HG02798 (cell line): ENCODE measurements around the gene PIEZO2.

Experiments
- ATAC-seq: cut with Tn5 transposase; IDR thresholded peaks from one replicate; pipeline ENCODE4 v1.9.1; 2021; ENCODE audit warnings: mild to moderate bottlenecking; ENCODE audit not compliant: unreplicated experiment, poor library complexity

PIEZO2 gene

DNA sequence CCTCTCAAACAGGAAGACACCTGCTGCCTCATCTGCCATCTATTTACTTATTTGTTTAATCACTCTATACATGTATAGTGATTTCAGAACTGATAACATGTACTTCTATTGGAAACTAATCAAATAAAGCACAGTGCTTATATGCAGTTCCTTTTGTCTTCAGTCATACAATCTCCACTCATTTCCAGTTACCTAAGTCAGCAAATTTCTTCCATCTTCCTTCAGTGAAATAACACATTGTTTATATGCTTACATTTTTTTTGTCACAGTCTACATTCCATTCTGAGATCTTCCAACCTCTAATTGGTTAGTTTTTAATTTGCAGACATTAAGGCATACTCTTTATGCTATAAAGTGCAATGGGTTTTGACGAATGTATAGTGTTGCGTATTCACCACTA lies 323.0 kb downstream of the PIEZO2 start:
- no peak for ATAC-seq

DNA sequence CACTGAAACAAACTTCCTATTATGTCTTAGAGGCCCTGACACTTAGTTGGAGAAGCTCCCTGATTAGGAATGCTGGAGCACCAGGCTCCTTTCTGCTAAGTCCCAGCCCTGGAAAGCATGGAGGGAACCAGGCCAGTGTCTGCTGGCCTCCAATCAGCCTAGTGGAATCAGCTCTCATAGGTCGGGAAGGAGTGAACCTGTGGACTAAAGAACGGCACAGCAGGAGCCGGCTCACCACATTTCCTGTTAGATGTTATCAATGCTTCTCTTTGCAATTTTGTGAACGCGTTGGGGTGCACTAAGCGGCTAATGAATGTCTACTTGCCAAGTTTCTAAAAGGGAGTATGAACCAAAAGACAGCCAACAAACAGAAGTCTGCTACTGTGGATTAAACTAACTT lies 326.9 kb downstream of the PIEZO2 start:
- no peak for ATAC-seq

DNA sequence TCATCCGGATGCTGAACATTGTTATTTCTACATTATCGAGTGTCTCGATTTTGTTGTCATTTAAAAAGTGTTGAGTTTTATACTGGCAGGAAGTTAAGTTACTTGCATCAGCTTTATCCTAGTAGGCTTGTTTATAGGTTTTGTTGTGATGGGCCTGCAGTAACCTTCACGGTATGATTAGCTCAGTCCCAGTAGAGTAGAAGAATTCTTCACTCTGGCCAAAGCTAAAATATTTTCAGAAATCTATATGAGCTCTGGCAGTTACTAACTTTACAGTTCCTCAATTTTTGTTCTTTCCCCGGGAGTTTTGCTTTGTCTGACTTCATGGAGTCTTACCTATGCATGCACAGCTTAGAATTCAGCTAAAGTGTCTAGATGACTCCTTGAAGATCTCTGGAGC lies 328.7 kb downstream of the PIEZO2 start:
- no peak for ATAC-seq

DNA sequence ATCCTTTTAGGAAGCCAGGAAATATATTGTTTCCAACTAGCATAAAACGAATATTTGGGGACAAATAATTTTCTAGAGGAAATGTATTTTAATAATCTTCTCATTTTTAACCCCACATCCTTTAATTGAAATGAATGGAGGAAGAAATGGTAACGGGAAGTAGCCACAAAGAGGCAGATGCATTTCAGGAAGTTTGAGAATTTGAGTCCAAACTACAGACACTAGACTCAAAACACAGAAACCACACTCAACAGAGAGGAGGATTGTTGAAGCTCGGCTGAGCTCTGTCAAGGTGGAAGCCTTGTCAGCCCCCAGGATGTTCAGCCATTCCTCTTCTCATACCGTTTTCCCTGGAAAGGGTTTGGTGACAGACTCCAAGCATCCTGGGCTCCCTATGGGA lies 335.0 kb downstream of the PIEZO2 start:
- ATAC-seq, result no peak

DNA sequence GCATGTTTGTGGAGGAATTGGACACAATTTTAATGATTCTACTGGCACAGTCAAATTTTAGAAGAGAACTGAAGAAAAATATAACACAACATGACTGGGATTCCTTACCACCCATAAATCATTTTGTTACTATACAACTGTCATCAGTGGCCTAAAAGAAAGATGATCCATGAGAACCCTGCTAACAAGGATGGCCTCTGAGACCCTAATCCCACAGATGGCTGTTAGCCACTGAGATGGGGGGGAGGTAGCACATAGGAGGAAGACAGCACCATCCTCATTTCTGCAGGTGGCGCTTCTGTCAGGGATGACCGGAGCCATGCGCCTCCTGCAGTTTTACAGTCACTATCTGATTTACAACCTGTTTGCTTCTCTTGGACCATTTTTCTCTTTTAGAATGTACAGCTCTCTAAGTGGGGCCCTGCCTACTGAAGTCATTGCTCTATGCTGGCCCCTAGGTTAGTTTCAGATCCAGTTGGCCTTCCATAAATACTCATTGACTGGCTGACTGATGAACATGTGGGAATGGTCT lies 343.7 kb downstream of the PIEZO2 start:
- no peak for ATAC-seq

DNA sequence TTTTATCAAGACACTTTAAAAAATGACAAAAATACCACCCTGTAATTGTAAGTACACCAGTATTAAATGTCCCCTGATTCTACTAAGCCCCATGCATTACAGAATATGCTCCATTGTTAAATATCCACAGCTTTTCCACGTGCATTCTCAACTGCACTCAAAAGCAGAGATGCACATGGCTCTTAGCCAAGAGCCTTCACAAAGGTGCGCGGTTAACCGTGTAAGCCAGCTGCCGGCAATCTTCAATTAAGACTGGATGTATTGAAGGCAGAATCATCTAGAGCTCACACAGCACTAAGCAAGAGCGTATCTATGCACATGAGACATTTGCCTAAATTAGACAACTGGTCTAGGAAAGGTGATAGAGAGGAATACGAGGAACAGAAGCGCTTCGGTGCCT lies 345.2 kb downstream of the PIEZO2 start:
- ATAC-seq, result no peak

DNA sequence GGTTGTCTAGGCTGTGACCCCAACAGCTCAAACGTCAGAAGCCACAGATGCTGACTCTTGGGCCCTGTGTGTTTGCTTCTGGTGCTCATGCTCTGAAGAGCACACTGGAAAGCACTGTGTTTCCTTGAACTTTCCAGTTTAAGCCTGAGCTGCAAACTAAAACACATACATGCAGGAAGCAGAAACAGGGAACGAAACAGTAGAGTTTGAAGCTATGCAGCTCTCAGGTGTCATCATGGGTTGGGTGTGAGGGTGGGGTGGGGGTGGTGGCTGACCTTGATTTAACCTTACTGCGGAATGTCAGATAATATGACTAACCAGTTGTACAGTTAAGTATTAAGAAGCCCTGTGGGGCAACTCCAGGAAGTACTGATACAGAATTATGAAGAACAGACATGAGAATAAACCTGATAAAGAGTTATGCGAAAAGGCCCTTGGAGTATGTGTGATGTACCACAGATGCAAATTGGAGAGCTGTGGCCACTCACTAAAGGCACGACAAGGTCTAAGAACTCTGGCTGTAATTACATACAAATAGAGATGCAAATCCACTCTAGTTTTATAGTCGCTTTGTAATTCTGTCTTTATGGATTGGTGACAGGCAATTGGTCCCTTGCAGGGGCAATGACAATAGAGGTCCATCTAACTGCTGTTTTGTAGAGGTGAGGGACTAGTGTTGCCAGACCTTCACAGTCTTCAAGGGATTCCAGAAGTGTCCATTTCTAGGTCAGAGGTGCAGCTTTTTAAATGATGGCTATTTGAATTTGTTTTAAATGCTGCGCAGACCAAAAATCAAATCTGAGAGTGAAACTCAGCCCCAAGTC lies 350.4 kb downstream of the PIEZO2 start:
- ATAC-seq, result no peak

DNA sequence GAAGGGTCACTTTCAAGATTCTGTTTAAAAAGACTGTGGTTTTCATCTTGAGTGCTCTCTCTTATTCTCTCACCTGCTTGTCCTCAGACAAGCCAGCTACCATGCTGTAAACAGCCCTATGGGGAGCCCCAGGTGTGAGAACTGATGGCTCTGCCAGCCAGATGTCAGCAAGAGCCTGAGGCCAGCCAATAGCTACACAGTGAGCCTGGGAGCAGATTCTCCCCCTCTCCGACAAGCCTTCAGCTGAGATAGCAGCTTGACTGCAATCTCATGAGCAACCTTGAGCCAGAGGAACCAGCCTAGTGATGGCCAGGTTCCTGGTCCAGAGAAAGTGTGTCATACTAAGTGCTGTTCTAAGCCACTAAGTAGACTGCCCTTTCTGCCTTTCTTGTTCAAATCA lies 351.5 kb downstream of the PIEZO2 start:
- ATAC-seq, result no peak

DNA sequence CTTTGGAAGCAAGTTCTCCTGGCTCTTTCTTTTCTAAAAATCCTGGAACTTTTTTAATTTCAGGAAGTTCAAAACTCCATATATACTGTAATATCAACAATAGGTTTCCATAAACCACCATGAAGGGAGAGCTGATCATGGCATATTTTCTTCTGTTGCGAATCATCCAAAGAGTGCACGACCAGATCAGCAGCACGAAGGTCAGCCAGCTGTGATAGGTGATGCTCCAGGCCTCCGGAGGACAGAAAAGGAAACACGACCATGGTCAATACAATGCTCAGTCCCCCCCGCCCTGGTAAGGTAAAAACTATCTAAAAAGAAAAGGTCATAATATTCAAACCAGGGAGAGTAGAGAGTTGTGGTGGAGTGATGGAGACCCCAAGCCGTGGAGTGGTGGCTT lies 354.6 kb downstream of the PIEZO2 start:
- ATAC-seq, result no peak

DNA sequence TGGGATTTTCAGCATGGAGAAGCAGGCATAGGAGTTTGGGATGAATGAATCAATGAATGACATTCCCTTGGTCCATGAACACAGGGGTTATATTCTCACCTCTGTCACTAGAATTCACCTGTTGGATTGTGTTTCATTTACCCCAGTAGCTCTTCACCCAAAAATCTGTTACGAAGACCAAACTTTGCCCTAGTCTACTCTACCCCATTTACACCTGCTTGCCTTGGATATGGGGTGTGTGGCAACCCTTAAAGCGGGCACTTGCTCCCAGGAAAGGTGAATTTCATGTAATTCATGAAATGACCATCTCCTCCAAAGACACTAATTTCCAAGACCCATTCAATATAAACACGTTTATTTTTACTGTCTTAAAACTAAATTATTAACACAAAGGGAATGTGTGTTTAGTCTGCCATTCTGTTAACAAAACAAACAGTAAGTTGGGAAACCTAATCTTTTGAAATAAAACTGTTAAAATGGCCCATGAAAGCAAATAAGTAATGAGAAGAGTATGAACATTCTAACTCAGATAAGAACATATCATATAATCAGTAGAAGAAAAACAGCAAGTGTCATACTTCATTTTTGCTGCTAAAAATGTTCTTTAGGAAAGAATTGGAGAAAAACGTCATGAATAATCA lies 355.5 kb downstream of the PIEZO2 start:
- ATAC-seq, result no peak

DNA sequence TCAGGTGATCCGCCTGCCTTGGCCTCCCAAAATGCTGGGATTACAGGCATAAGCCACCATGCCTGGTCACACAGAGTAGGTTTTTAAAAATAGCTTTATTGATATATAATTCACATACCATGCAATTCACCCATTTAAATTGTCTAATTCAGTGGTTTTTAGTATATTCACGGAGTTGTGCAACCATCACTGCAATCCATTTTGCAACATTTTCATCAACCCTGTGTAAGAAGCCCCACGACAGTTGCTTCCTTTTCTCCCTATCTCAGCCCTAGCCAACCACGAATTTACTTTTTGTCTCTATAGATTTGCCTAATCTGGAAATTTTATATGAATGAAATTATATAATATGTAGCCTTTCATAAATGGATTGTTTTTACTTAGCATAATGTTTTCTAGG lies 357.2 kb downstream of the PIEZO2 start:
- no peak for ATAC-seq

DNA sequence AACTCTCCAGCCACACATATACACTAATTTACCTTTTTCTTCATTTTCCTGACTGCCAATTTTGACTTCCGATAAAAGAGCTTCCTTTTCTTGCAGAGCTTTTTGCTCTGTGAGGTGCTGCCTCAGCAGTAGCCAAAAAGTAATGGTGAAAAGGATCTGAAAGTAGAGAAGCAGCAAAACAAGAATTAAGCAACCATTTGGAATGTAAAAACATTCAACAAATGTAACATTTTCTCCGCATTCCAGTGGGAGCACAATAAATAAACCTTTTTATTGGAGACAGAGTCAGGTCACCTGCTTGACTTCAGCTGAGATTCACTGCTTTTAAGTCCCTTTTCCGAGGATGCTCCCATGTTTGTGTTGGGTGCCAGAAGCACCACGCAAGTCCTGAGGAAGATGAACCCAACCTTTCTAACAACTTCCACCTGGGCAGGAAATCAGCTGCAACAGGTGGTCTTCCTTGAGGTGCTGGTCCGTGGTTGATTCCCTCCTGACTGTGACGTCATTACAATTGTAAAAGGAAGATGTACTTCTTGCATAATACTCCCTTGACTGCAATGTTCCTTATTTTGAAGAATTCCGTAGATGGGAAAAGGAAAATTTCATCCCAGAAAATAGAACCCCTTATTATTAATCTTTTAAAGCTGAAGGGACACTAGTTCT lies 358.1 kb downstream of the PIEZO2 start:
- no peak for ATAC-seq

DNA sequence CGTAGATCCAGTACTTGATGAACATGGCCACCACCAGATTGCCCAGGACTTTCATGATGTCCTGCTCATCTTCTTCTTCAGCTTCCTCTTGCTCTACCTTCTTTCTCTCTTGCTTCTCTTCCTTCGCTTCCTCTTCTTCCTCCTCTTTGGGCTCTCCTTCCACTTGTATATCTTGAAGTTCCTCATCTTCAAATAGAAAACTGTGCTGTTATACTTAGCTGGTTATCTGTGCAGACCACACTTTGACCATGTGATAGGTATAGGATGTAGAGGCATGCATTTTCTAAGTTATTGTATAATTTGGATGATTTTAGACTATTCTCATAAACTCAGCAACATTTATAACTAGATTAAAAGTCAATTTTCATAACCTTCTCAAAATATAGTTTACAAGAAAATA lies 360.2 kb downstream of the PIEZO2 start:
- ATAC-seq, result no peak

DNA sequence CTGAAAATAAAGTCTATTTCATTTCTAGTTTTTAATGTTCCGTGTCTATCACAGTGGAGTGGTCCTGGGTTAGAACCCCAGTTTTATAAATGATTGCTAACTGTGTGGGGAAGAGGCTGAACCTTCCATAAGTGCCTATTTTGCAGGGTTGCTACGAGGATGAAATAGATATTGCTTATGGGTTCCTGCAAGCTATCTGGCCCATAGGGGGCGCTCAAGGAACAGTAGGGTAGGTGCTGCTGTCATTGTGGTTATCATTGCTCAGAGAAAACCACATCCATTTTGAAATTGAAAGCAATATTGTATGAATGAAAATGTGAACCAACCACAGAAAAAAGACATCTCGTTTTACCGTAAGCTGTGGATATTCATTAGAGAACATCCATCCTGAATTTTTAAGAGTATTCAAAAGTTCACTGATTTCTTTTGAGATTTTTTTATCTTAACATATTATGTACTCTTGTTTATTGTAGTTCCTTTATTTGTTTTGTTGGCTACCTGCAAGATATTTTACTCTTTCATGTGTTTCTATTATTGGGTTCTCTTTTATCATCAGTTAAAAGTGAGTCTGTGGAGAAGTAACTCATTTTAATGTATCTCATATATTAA lies 362.0 kb downstream of the PIEZO2 start:
- ATAC-seq, result peak; percentile 97

DNA sequence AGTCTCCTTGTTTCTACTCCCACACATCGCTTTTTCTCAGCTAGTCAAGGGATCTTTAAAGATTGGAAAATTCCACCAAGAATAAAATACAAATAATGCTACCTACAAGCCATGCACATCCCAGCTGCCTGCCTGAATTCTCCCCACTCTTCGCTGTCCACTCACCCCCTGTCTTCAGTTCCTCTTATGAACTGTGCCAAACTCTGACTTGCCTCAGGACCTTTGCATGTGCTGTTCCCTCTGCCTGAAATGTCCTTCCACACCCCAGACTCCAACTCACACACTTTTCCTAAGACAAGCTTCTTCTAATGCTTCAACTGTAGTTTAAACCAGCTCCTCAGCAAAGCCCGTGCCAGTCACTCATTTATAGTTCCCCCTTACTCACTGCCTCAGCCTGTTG lies 363.6 kb downstream of the PIEZO2 start:
- no peak for ATAC-seq

DNA sequence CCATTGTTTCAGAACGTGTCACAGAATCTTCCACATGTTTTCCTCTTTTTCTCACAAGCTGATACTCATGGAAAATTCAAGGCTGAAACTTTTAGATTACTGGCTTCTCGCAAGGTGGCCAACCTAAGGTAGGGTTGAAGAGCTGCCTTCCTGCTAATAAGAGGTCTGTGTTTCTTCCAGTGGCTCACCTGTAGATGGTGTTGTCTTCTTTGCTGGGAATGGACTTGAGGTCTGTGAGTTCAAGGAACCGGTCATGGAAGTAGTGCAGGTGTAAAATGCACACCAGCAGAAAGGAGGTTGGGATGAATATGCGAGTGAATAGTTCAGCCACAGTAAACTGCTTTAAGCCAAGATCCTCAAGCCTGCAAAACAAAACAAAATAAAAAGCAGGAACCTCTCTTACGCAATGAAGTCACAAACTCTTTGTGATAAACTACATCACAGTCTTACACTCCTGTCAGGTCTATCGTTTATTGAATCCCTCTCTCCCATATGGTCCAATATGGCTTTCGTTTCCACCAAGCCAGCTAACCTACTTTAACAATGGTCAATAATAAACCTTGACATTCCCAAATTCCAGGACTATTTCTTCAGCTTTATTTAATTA lies 364.7 kb downstream of the PIEZO2 start:
- no peak for ATAC-seq

DNA sequence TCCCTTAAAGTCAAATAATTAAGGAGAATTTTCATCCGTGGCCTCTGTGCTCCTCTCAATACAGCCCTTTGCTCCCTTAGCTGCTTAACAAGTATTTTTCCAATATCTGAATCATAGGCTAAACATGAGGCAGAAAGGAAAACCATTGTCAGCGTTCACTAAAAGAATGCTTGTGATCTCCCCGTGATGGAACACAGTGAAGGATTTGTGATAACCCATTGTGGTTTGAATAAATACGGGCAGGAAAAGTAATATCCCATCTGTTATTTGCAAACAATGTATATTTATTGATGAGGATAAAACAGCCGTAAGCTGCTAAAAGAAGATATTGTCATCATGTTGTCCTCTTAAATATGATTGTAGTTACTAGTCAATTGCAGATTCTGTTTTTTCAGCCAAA lies 365.4 kb downstream of the PIEZO2 start:
- ATAC-seq, result no peak

DNA sequence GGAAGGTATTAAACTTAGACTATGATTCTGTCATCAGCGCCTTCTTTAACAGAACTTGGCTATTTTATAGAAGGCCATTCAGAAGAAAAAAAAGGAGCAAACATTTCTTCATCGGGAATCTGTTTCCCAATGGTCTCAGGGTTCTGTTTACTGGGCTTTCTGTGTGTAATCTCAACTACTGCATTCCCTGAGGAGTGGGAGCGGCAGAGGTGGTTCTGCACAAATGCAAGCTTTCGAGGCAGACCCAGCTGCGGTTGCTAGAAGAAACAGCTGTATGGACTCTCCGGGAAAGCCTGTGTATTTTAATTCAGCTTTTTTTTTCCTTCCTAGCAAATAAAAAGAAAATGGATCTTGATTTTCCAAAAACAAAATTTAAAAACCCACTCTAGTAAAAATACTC lies 372.9 kb downstream of the PIEZO2 start:
- ATAC-seq, result no peak

DNA sequence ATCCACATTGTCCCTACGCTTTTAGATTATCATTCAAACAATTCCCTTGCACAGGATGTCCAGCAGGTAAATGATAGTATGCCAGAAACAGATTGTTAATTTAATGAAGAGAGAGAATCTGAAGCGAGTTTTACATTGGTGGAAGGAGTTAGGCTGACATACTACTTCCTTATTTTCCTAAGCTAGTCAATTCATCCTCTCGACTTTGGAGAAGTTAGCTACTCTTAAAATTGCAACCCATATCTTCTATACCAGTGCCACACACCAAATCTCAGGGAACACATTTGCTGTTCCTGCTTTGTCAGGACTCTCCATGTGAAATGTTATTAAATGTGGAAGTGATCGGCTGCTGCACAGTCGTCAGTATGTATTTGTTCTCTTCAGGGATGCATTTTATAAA lies 374.3 kb downstream of the PIEZO2 start:
- ATAC-seq, result no peak

DNA sequence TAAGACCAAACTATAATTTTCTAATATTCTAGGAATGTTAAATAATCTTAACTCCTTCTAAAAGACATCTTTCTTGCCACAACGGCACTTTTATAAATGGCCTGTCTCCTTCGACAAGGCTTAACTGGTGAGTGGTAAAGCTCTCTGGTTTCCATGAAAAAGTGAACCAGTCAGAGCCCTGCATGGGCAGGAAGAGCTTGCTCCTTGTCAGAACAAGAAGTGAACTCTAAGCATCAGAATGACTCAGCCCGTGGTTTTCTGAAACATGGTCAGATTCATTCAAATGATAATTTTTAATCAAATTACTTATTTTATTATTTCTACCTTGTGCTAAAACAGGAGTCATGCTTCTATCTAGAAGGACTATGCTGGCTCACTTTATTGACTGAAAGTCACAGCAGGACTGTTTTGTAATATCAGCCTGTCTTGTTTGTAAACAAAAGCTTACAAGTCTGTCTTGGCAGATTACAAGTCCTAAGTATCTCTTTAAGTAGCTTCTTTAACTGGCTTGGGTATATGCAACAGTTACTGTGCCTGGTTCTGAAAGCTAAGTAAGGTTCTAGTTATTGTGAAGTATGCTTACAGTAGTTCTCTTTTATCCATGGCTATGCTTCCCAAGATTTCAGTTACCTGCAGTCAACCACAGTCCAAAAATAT lies 378.2 kb downstream of the PIEZO2 start:
- ATAC-seq, result no peak
